Measurements from ENCODE around the gene A4GALT. TPM values are rescaled to one million over a fixed set of nuclear protein-coding genes. Genes with fewer than 3 reads are reported as not detected.
A peak's percentile ranks its signal among the peaks of the same experiment; 100 is the strongest.

A4GALT gene
- total and polyA plus RNA-seq, 2 donors (not counting 3 experiments of a cell fraction or from before 2014, with no cell fraction given), result 5.4 to 20.7 TPM

DNA sequence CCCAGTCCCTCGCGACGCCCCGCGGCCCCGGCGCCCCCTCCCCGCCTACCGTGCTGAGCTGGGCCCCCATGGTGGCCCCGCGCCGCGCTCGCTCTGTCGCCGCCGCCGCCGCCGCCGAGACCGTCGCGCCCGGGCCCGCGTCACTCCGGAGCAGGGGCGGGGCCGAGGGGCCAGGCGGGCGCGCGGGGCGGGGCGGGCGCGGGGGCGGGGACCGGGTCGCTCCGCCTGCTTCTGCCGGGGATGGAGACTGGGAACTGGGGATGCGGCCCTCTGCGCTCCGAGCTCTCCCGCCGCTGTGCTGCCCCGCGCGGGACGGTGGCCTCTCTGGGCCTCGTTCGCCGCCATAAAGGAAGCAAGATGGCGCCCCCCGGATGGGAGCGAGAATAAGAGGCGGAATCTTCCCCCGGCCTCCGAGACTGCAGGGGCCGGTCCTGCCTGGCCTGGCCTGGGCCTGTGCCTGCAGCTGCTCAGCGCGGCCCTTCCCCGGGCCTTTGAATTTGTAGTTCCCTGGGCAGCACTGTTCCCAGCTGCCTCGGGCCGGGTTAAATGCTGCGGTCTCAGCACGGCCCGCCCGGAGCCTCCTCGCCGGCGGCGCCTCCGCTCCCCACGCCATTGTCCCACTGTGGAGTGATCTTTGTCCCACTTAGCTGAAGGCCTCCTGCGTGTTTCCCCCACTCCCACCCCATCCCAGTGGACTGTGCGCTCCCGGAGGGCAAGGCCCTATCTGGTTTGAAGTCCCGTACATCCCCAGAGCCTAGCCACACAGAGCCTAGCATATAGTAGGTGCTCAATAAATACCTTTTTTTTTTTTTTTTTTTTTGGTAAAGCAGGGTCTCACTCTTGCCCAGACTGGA, 71.2 kb downstream of the A4GALT start, which contains the start of gene CYB5R3:
Gene CYB5R3 (minus strand): TSS at position 147 of the 854 bp plus-strand sequence. CDS start 77 bp downstream, at position 70.
- Histone ChIP-seq H3K79me2 (ENCODE audit: control insufficient read depth, insufficient read depth, low read length) (peaks cover 40% of the 10 kb centered on the region), H3K9ac (replicated peaks; ENCODE audit: extremely low read depth, insufficient read depth, low read length) (peak within 1 kb of the TSS; percentile 84), H2AFZ (ENCODE audit: low read depth, low read length) (peak within 1 kb of the TSS; percentile 82), H3K4me2 (ENCODE audit: insufficient read depth, low read length) (peak within 1 kb of the TSS; percentile 63), H3K9me3 (replicated peaks; ENCODE audit: control insufficient read depth, insufficient read depth, low read length) (no peaks in the 10 kb centered on the region), H3K4me1 (ENCODE audit: control insufficient read depth, extremely low read depth, insufficient read depth, low read length) (peaks cover 37% of the 10 kb centered on the region), H3K36me3 (ENCODE audit: control insufficient read depth in 2 of 2, extremely low read depth in 1 of 2, insufficient read depth in 2 of 2, low read length in 2 of 2) (no peaks in the 10 kb centered on the region), H3K4me3 (replicated peaks in 1 of 3; ENCODE audit: insufficient read depth in 1 of 3, low read depth in 1 of 3, low read length in 3 of 3) (peak within 1 kb of the TSS; percentile 5 to 92 (median 42)), H3K9me1 (replicated peaks; ENCODE audit: control insufficient read depth, extremely low read depth, insufficient read depth, low read length) (no peaks in the 10 kb centered on the region), H4K20me1 (replicated peaks; ENCODE audit: control insufficient read depth, extremely low read depth, insufficient read depth, low read length) (no peaks in the 10 kb centered on the region), H3K27ac (ENCODE audit: insufficient read depth, low read depth, low read length) (peak within 1 kb of the TSS; percentile 75), H3K27me3 (ENCODE audit: control insufficient read depth in 2 of 2, insufficient read depth in 2 of 2, low read length in 2 of 2) (no peaks in the 10 kb centered on the region)
- POLR2A ChIA-PET, result interaction anchor here (0.6 to 1.4 kb wide), 5 partner anchors 8 to 37 kb away, joined by 3 to 9 read pairs (median 4); partner anchors contain the start of gene POLDIP3
- DNase-seq (ENCODE audit: low read depth, low spot score), result peak; percentile 81
- FAIRE-seq, result peak; percentile 80
- no peak for TF ChIP-seq EZH2 (IDR thresholded peaks at IDR 0.05; ENCODE audit: borderline replicate concordance, low read depth, low read length, severe bottlenecking)
- no peak for TF ChIP-seq POLR2A (IDR thresholded peaks at IDR 0.05; ENCODE audit: low read depth, low read length)
- TF ChIP-seq GATA2 (IDR thresholded peaks at IDR 0.05; ENCODE audit: insufficient read depth, insufficient read length, low read depth, low read length), result no peak
- TF ChIP-seq MYC (IDR thresholded peaks at IDR 0.05; ENCODE audit: low read depth, low read length), result no peak
- no peak for TF ChIP-seq FOS (IDR thresholded peaks at IDR 0.05; ENCODE audit: borderline replicate concordance, insufficient read depth, low read length)
- TF ChIP-seq POLR2AphosphoS5 (IDR thresholded peaks at IDR 0.05; ENCODE audit: insufficient read depth, low read depth, low read length), result peak; percentile 63
- TF ChIP-seq, protein P1, sequence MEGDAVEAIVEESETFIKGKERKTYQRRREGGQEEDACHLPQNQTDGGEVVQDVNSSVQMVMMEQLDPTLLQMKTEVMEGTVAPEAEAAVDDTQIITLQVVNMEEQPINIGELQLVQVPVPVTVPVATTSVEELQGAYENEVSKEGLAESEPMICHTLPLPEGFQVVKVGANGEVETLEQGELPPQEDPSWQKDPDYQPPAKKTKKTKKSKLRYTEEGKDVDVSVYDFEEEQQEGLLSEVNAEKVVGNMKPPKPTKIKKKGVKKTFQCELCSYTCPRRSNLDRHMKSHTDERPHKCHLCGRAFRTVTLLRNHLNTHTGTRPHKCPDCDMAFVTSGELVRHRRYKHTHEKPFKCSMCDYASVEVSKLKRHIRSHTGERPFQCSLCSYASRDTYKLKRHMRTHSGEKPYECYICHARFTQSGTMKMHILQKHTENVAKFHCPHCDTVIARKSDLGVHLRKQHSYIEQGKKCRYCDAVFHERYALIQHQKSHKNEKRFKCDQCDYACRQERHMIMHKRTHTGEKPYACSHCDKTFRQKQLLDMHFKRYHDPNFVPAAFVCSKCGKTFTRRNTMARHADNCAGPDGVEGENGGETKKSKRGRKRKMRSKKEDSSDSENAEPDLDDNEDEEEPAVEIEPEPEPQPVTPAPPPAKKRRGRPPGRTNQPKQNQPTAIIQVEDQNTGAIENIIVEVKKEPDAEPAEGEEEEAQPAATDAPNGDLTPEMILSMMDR (IDR thresholded peaks at IDR 0.05; ENCODE audit: extremely low read depth in 1 of 2, insufficient read depth in 1 of 2, low read depth in 1 of 2, low read length in 2 of 2), result no peak
- dilution Hi-C loops (cut with MboI; ENCODE audit: extremely low pct_ligation_motif_present, low sequenced_read_pairs), result no loop called here
- CTCF ChIA-PET, result interaction anchor here (0.8 to 1.9 kb wide), 6 partner anchors 11 to 171 kb away, joined by 3 to 8 read pairs (median 4); no protein-coding TSS in a partner anchor
- TSS peak; percentile 97 for BruUV-seq (replicated peaks)
- intact Hi-C loops (cut with micrococcal nuclease), result loop anchor here (1.0 to 2.0 kb wide), 2 partner anchors 15 to 28 kb away; no protein-coding TSS in a partner anchor
